ENCODE measurements around the gene SMARCD2.

- no peak for TF ChIP-seq MYC (CRISPR knock-in tag; IDR thresholded peaks at IDR 0.05; ENCODE audit: borderline replicate concordance)
- TF ChIP-seq, protein P1, sequence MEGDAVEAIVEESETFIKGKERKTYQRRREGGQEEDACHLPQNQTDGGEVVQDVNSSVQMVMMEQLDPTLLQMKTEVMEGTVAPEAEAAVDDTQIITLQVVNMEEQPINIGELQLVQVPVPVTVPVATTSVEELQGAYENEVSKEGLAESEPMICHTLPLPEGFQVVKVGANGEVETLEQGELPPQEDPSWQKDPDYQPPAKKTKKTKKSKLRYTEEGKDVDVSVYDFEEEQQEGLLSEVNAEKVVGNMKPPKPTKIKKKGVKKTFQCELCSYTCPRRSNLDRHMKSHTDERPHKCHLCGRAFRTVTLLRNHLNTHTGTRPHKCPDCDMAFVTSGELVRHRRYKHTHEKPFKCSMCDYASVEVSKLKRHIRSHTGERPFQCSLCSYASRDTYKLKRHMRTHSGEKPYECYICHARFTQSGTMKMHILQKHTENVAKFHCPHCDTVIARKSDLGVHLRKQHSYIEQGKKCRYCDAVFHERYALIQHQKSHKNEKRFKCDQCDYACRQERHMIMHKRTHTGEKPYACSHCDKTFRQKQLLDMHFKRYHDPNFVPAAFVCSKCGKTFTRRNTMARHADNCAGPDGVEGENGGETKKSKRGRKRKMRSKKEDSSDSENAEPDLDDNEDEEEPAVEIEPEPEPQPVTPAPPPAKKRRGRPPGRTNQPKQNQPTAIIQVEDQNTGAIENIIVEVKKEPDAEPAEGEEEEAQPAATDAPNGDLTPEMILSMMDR (CRISPR knock-in tag; IDR thresholded peaks at IDR 0.05): no peak
- no peak for TF ChIP-seq SIX4 (CRISPR knock-in tag; IDR thresholded peaks at IDR 0.05)
- TF ChIP-seq GTF2F1 (IDR thresholded peaks at IDR 0.05; ENCODE audit: low read length): no peak
- no peak for TF ChIP-seq TP53 (CRISPR knock-in tag; conservative IDR thresholded peaks at IDR 0.05)
- 0 out of 2 replicates have a peak, but pooled peaks have one; percentile 69 for TF ChIP-seq NCOA1 (CRISPR knock-in tag; IDR thresholded peaks at IDR 0.05)
- TF ChIP-seq HDAC6 (IDR thresholded peaks at IDR 0.05; ENCODE audit: low read depth, low read length): no peak
- TF ChIP-seq, protein P2, sequence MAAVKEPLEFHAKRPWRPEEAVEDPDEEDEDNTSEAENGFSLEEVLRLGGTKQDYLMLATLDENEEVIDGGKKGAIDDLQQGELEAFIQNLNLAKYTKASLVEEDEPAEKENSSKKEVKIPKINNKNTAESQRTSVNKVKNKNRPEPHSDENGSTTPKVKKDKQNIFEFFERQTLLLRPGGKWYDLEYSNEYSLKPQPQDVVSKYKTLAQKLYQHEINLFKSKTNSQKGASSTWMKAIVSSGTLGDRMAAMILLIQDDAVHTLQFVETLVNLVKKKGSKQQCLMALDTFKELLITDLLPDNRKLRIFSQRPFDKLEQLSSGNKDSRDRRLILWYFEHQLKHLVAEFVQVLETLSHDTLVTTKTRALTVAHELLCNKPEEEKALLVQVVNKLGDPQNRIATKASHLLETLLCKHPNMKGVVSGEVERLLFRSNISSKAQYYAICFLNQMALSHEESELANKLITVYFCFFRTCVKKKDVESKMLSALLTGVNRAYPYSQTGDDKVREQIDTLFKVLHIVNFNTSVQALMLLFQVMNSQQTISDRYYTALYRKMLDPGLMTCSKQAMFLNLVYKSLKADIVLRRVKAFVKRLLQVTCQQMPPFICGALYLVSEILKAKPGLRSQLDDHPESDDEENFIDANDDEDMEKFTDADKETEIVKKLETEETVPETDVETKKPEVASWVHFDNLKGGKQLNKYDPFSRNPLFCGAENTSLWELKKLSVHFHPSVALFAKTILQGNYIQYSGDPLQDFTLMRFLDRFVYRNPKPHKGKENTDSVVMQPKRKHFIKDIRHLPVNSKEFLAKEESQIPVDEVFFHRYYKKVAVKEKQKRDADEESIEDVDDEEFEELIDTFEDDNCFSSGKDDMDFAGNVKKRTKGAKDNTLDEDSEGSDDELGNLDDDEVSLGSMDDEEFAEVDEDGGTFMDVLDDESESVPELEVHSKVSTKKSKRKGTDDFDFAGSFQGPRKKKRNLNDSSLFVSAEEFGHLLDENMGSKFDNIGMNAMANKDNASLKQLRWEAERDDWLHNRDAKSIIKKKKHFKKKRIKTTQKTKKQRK (IDR thresholded peaks at IDR 0.05; ENCODE audit: low read length): no peak
- no peak for TF ChIP-seq POLR2A (IDR thresholded peaks at IDR 0.05; ENCODE audit: insufficient read depth in 1 of 2, low read depth in 2 of 2, low read length in 2 of 2)
- TF ChIP-seq YEATS4 (CRISPR knock-in tag; IDR thresholded peaks at IDR 0.05; ENCODE audit: borderline replicate concordance): no peak
Measured at GRCh38 chr17:63854709-63855108, 12.2 kb upstream of the SMARCD2 start.
